ENCODE measurements around the gene PNPLA7. TPM values are rescaled to one million over a fixed set of nuclear protein-coding genes. Genes with fewer than 3 reads are reported as not detected.
"Not testable (repeated sequence)": the region's sequence is repeated elsewhere in the genome, so short reads cannot be mapped to it uniquely, and the experiment has no call there.

Gene PNPLA7
- total RNA-seq, 1 donor from 2014 or later = 17.7 TPM

- peak; percentile 86 for ATAC-seq
- DNase-seq (ENCODE audit: low spot score) = peak; percentile 87
Measured at GRCh38 chr9:137482094-137482781, 68.0 kb downstream of the PNPLA7 start.

GRCh38 chr9:137480686-137481683 lies 69.2 kb downstream of the PNPLA7 start:
- DNase-seq (ENCODE audit: low spot score) (no peak), ATAC-seq (no peak)

- ATAC-seq (no peak), DNase-seq (ENCODE audit: low spot score) (no peak)
Measured at GRCh38 chr9:137479892-137480685, 70.1 kb downstream of the PNPLA7 start.

- DNase-seq (ENCODE audit: low spot score) (no peak), ATAC-seq (no peak)
Measured at GRCh38 chr9:137478962-137479861, 71.0 kb downstream of the PNPLA7 start.

GRCh38 chr9:137478613-137478961 lies 71.6 kb downstream of the PNPLA7 start:
- ATAC-seq (no peak), DNase-seq (ENCODE audit: low spot score) (no peak)

GRCh38 chr9:137477778-137478612 lies 72.2 kb downstream of the PNPLA7 start:
- DNase-seq (ENCODE audit: low spot score) = no peak
- no peak for ATAC-seq

GRCh38 chr9:137476856-137477255 lies 73.3 kb downstream of the PNPLA7 start:
- DNase-seq (ENCODE audit: low spot score) (no peak), ATAC-seq (no peak)

- DNase-seq (ENCODE audit: low spot score) (no peak), ATAC-seq (no peak)
Measured at GRCh38 chr9:137475666-137476065, 74.5 kb downstream of the PNPLA7 start.

- ATAC-seq = no peak
- no peak for DNase-seq (ENCODE audit: low spot score)
Measured at GRCh38 chr9:137474271-137474670, 75.9 kb downstream of the PNPLA7 start.

- DNase-seq (ENCODE audit: low spot score) (no peak), ATAC-seq (no peak)
Measured at GRCh38 chr9:137470785-137471184, 79.4 kb downstream of the PNPLA7 start.

GRCh38 chr9:137467896-137468295 lies 82.3 kb downstream of the PNPLA7 start:
- DNase-seq (ENCODE audit: low spot score) (no peak), ATAC-seq (no peak)

- no peak for DNase-seq (ENCODE audit: low spot score)
Measured at GRCh38 chr9:137467161-137467581, 83.0 kb downstream of the PNPLA7 start.

GRCh38 chr9:137466389-137467085 lies 83.7 kb downstream of the PNPLA7 start:
- DNase-seq (ENCODE audit: low spot score); ATAC-seq: not testable (repeated sequence)

More at GRCh38 chr9:137467161-137467581, 83.0 kb downstream of the PNPLA7 start:
- ATAC-seq = no peak

- no peak for ATAC-seq
Measured at GRCh38 chr9:137465720-137466388, 84.3 kb downstream of the PNPLA7 start.

GRCh38 chr9:137465000-137465719 lies 85.0 kb downstream of the PNPLA7 start:
- no peak for ATAC-seq
- DNase-seq (ENCODE audit: low spot score) = no peak

More at GRCh38 chr9:137465720-137466388, 84.3 kb downstream of the PNPLA7 start:
- DNase-seq (ENCODE audit: low spot score) = no peak

- ATAC-seq (no peak), DNase-seq (ENCODE audit: low spot score) (no peak)
Measured at GRCh38 chr9:137464291-137464999, 85.8 kb downstream of the PNPLA7 start.

- no peak for ATAC-seq
Measured at GRCh38 chr9:137463931-137464290, 86.3 kb downstream of the PNPLA7 start.

More at GRCh38 chr9:137463931-137464290, 86.3 kb downstream of the PNPLA7 start:
- DNase-seq (ENCODE audit: low spot score) = no peak

Measured in left lobe of liver (tissue), 2 donors.